Fibroblast of the aortic adventitia (primary cell): ENCODE results near the gene MEGF8. TPM values are rescaled to one million over a fixed set of nuclear protein-coding genes. Genes with fewer than 3 reads are reported as not detected.

Source experiments
- DNase-seq: peaks from one replicate; pipeline ENCODE4 v3.0.0-alpha.2; 2010; ENCODE audit warnings: low read depth
- H3K4me3 ChIP-seq: 2 replicates; pipeline ENCODE4 v1.5.1; 2011; ENCODE audit warnings: low read depth, mild to moderate bottlenecking, control low read depth, low read length, moderate library complexity
- CTCF ChIP-seq: IDR thresholded peaks from 2 replicates; pipeline ENCODE4 v1.5.1; 2011; ENCODE audit warnings: mild to moderate bottlenecking, low read length, control low read depth, inconsistent platforms; ENCODE audit not compliant: insufficient read depth
- total RNA-seq: library from RNA; depleted of rRNA; stranded (reverse); fragments of >200 nt; gene quantifications from 2 replicates; pipeline ENCODE4 v1.2.3, GENCODE V29; 2012; ENCODE audit warnings: low replicate concordance

MEGF8 gene
- total RNA-seq, 1 donor, result 20.0 TPM

- TF ChIP-seq CTCF, result no peak
- DNase-seq, result no peak
- H3K4me3 ChIP-seq, result no peak overlapping the region
Observed at GRCh38 chr19:42291435-42291810, 34.0 kb upstream of the MEGF8 start.

GRCh38 chr19:42292042-42292960 is 33.1 kb upstream of the MEGF8 start:
- no peak for TF ChIP-seq CTCF
- no peak overlapping the region for H3K4me3 ChIP-seq
- no peak for DNase-seq

- H3K4me3 ChIP-seq, result no peak overlapping the region
- no peak for TF ChIP-seq CTCF
- DNase-seq, result no peak
Observed at GRCh38 chr19:42292963-42293362, 32.5 kb upstream of the MEGF8 start.

- H3K4me3 ChIP-seq, result no peak overlapping the region
- no peak for DNase-seq
- no peak for TF ChIP-seq CTCF
Observed at GRCh38 chr19:42293540-42293939, 31.9 kb upstream of the MEGF8 start.

- no peak overlapping the region for H3K4me3 ChIP-seq
- no peak for TF ChIP-seq CTCF
- no peak for DNase-seq
Observed at GRCh38 chr19:42293948-42294347, 31.5 kb upstream of the MEGF8 start.

- no peak overlapping the region for H3K4me3 ChIP-seq
- DNase-seq, result no peak
- TF ChIP-seq CTCF, result no peak
Observed at GRCh38 chr19:42294471-42295137, 30.8 kb upstream of the MEGF8 start.
